GM12878 (cell line): ENCODE measurements around the gene ATG9A. TPM values are rescaled to one million over a fixed set of nuclear protein-coding genes. Genes with fewer than 3 reads are reported as not detected.

Source experiments
- ATAC-seq: fragments of 200-7000 bp; cut with Tn5 transposase; 3 replicates; pipeline ENCODE4 v1.9.1; 2020; ENCODE audit warnings: mild to moderate bottlenecking, moderate library complexity
- BruUV-seq: library from RNA; stranded (reverse); fragments of 400-500 nt; replicated peaks from 2 replicates; lab custom pipeline; 2021; lab: Mats Ljungman, UMichigan
- CTCF ChIA-PET: fragments of 300-600 bp; sonication (Branson Sonifier 250); formaldehyde crosslinking; extraction: SDS; loops from one replicate; lab custom pipeline; 2021; ENCODE audit warnings: inconsistent platforms; lab: Yijun Ruan, JAX
- POLR2A ChIA-PET: fragments of 350-600 bp; formaldehyde crosslinking; extraction: SDS; loops from one replicate; lab custom pipeline; 2021; ENCODE audit warnings: inconsistent platforms; lab: Charles Lee
- RAD21 ChIA-PET: fragments of 300-600 bp; sonication (Branson Sonifier 250); formaldehyde crosslinking; loops from one replicate; lab custom pipeline; 2023; ENCODE audit warnings: antibody characterized with exemption; ENCODE audit not compliant: unreplicated experiment; lab: Charles Lee
- SMC1A ChIA-PET: fragments of 300-600 bp; sonication (Branson Sonifier 250); formaldehyde crosslinking; loops from one replicate; lab custom pipeline; 2023; ENCODE audit not compliant: unreplicated experiment, uncharacterized antibody; lab: Charles Lee
- DNase-seq: peaks from one replicate; pipeline ENCODE4 v3.0.0-alpha.2; 2011; ENCODE audit warnings: low read depth, low spot score
- FAIRE-seq: peaks from 3 replicates; lab custom pipeline; 2011; peaks lifted over from hg19 to GRCh38; lab: Jason Lieb, UNC
- H2AFZ ChIP-seq: 2 replicates; pipeline ENCODE4 v1.6.0; 2011; ENCODE audit warnings: low read depth, low read length, control low read depth; ENCODE audit not compliant: control insufficient read depth
- H3K27ac ChIP-seq: 2 replicates; pipeline ENCODE4 v1.5.1; 2011; ENCODE audit warnings: control low read depth; ENCODE audit not compliant: control insufficient read depth, insufficient read depth
- H3K27me3 ChIP-seq, 2 experiments: replicated peaks in 1 of 2; 2 replicates each; pipeline versions ENCODE4 v1.6.0 to v1.6.1; 2011; ENCODE audit warnings: low read length in 1 of 2; ENCODE audit not compliant: control insufficient read depth in 2 of 2, insufficient read depth in 2 of 2
- H3K36me3 ChIP-seq, 2 experiments: 2 replicates each; pipeline ENCODE4 v1.5.1; 2011; ENCODE audit warnings: low read length in 1 of 2; ENCODE audit not compliant: control insufficient read depth in 2 of 2, insufficient read depth in 2 of 2
- H3K4me1 ChIP-seq: 2 replicates; pipeline ENCODE4 v1.6.1; 2011; ENCODE audit warnings: mild to moderate bottlenecking, low read length, moderate library complexity, mixed read lengths; ENCODE audit not compliant: control insufficient read depth, insufficient read depth
- H3K4me2 ChIP-seq: 2 replicates; pipeline ENCODE4 v1.6.0; 2011; ENCODE audit warnings: control low read depth; ENCODE audit not compliant: control insufficient read depth, insufficient read depth
- H3K4me3 ChIP-seq: fragments of 200-600 bp; sonication (generic); 2 replicates; pipeline ENCODE4 v1.5.1; 2016
- H3K79me2 ChIP-seq: 2 replicates; pipeline ENCODE4 v1.6.0; 2011; ENCODE audit warnings: low read length; ENCODE audit not compliant: control insufficient read depth, insufficient read depth
- H3K9ac ChIP-seq: 2 replicates; pipeline ENCODE4 v1.8.0; 2011; ENCODE audit warnings: low read length, control low read depth, mixed read lengths; ENCODE audit not compliant: control insufficient read depth, insufficient read depth
- H3K9me3 ChIP-seq: replicated peaks from 3 replicates; pipeline ENCODE4 v1.5.1; 2011; ENCODE audit warnings: mild to moderate bottlenecking, low read length; ENCODE audit not compliant: control insufficient read depth, insufficient read depth
- H4K20me1 ChIP-seq: 2 replicates; pipeline ENCODE4 v1.6.0; 2011; ENCODE audit not compliant: control insufficient read depth, insufficient read depth
- EP300 ChIP-seq, 2 experiments: fragments of 150-350 bp in 1 of 2; IDR thresholded peaks; 2 replicates each; pipeline ENCODE4 v1.6.1; 2011 to 2012; ENCODE audit warnings: low read depth in 2 of 2, low read length in 2 of 2, borderline replicate concordance in 1 of 2, improper control_type of control experiment in 1 of 2, inconsistent platforms in 1 of 2; ENCODE audit not compliant: control insufficient read depth in 1 of 2
- FOS ChIP-seq: IDR thresholded peaks from 3 replicates; pipeline ENCODE4 v1.6.1; 2011; ENCODE audit warnings: borderline replicate concordance; ENCODE audit not compliant: insufficient read length; ENCODE audit errors: extremely low read depth
- JUNB ChIP-seq: IDR thresholded peaks from 2 replicates; pipeline ENCODE4 v1.6.1; 2016; ENCODE audit warnings: antibody characterized with exemption, mild to moderate bottlenecking
- MEF2A ChIP-seq: IDR thresholded peaks from 2 replicates; pipeline ENCODE4 v1.6.1; 2011; ENCODE audit warnings: low read depth, mild to moderate bottlenecking, low read length, moderate library complexity; ENCODE audit not compliant: insufficient read depth
- MTA3 ChIP-seq: IDR thresholded peaks from 2 replicates; pipeline ENCODE4 v1.6.1; 2012; ENCODE audit warnings: low read length, inconsistent platforms, borderline replicate concordance
- NFYB ChIP-seq: IDR thresholded peaks from 2 replicates; pipeline ENCODE4 v1.6.1; 2011; ENCODE audit warnings: low read depth, mild to moderate bottlenecking, low read length, improper control_type of control experiment, moderate library complexity; ENCODE audit not compliant: insufficient read depth
- NKRF ChIP-seq: fragments of 450-650 bp; conservative IDR thresholded peaks from 2 replicates; pipeline ENCODE4 v1.6.1; 2017; ENCODE audit warnings: mild to moderate bottlenecking, moderate library complexity
- PAX8 ChIP-seq: fragments of 450-650 bp; IDR thresholded peaks from 2 replicates; pipeline ENCODE4 v1.6.1; 2017; ENCODE audit warnings: mild to moderate bottlenecking, moderate library complexity
- RBBP5 ChIP-seq: fragments of 200-600 bp; sonication (generic); conservative IDR thresholded peaks from 2 replicates; pipeline ENCODE4 v1.6.1; 2016
- RELA ChIP-seq: fragments of 450-650 bp; IDR thresholded peaks from 2 replicates; pipeline ENCODE4 v1.8.0; 2014; ENCODE audit warnings: borderline replicate concordance; ENCODE audit not compliant: partially characterized antibody
- STAT3 ChIP-seq: IDR thresholded peaks from 2 replicates; pipeline ENCODE4 v1.6.1; 2011; ENCODE audit warnings: low read depth, low read length, improper control_type of control experiment
- YBX1 ChIP-seq: fragments of 450-650 bp; IDR thresholded peaks from 2 replicates; pipeline ENCODE4 v1.6.1; 2016; ENCODE audit warnings: antibody characterized with exemption
- ZBTB33 ChIP-seq: fragments of 450-650 bp; IDR thresholded peaks from 2 replicates; pipeline ENCODE4 v1.6.1; 2017; ENCODE audit warnings: mild to moderate bottlenecking
- ZNF592 ChIP-seq: fragments of 450-650 bp; IDR thresholded peaks from 2 replicates; pipeline ENCODE4 v1.6.1; 2017; ENCODE audit warnings: mild to moderate bottlenecking, moderate library complexity
- ZNF622 ChIP-seq: fragments of 450-650 bp; IDR thresholded peaks from 2 replicates; pipeline ENCODE4 v1.6.1; 2017; ENCODE audit warnings: mild to moderate bottlenecking, inconsistent platforms
- whole genome bisulfite sequencing: methylation state at CpG from one replicate; pipeline ENCODE4 v1.1.6; 2016; ENCODE audit warnings: low lambda C conversion rate; ENCODE audit not compliant: insufficient replicate concordance, insufficient coverage; ENCODE audit errors: missing lambda C conversion rate; 5-methylcytosine and 5-hydroxymethylcytosine counted together
- in situ Hi-C: fragments of 300-500 bp; cut with MboI; formaldehyde crosslinking; loops from 9 replicates; pipeline ENCODE4 v1.14.3; 2018; ENCODE audit warnings: mixed read lengths
- intact Hi-C: fragments of 100-400 bp; cut with micrococcal nuclease; formaldehyde crosslinking; loops from one replicate; pipeline ENCODE4 v1.14.2; 2022; ENCODE audit not compliant: unreplicated experiment
- polyA plus RNA-seq, 11 experiments: library from polyadenylated mRNA; depleted of rRNA in 4 of 11; unstranded in 6 of 11; stranded (reverse) in 5 of 11; fragments of >200 nt; fragmentation: Nextera tagmentation in 4 of 11; fragmentation: Illumina TruSeq in 1 of 11; extraction: Ambion mirVana in 4 of 11; extraction: Trizol in 1 of 11; gene quantifications; 1 replicate in 1 of 11; 2 replicates in 10 of 11; pipeline versions ENCODE4 v1.2.1 to v1.2.3, GENCODE V29; 2011 to 2016; ENCODE audit warnings: inconsistent platforms in 2 of 11, missing spikeins in 2 of 11, low read depth in 1 of 11
- total RNA-seq, 4 experiments: library from RNA; depleted of rRNA in 3 of 4; stranded (reverse); fragments of >200 nt in 3 of 4; fragmentation: Illumina TruSeq in 1 of 4; extraction: Trizol in 1 of 4; gene quantifications; 2 replicates each; pipeline versions ENCODE4 v1.2.1 to v1.2.3, GENCODE V29; 2013 to 2021

ATG9A gene
- total and polyA plus RNA-seq, 10 of the 15 experiments (the other 5 are each of a cell fraction or from before 2014, with no cell fraction given), result 0.16 to 37.5 (median 14.6) TPM; not detected in 1

GRCh38 chr2:219169930-219170654, 59.3 kb downstream of the ATG9A start, which contains the start of gene SLC23A3:
SLC23A3 (minus strand) TSS chr2:219170029; CDS start chr2:219169984, 45 bp downstream.
- Histone ChIP-seq H2AFZ (no peak within 1 kb of the TSS), H3K4me1 (no peaks in the 10 kb centered on the region; the same call in 1 of the 2 replicates)
- TF ChIP-seq MTA3, result no peak
- no peak for TF ChIP-seq STAT3
- TF ChIP-seq JUNB, result no peak
- TF ChIP-seq PAX8, result no peak
- TF ChIP-seq FOS, result no peak
- TF ChIP-seq RELA, result no peak
- TF ChIP-seq ZNF622, result no peak
- TF ChIP-seq EP300 (IDR thresholded peaks at IDR 0.05; ENCODE audit: borderline replicate concordance in 1 of 2, control insufficient read depth in 1 of 2, low read depth in 2 of 2, low read length in 2 of 2), result no peak
- no peak for TF ChIP-seq ZNF592
- no peak for TF ChIP-seq NKRF
- no peak for TF ChIP-seq NFYB
- no peak for TF ChIP-seq MEF2A
- no peak for TF ChIP-seq YBX1
- TF ChIP-seq RBBP5, result no peak
- TF ChIP-seq ZBTB33, result no peak

More at GRCh38 chr2:219169930-219170654, 59.3 kb downstream of the ATG9A start, which contains the start of gene SLC23A3:
- FAIRE-seq, result no peak
- Histone ChIP-seq H3K27me3 (no peaks in the 10 kb centered on the region), H4K20me1 (no peaks in the 10 kb centered on the region), H3K4me2 (no peak within 1 kb of the TSS), H3K27ac (no peak within 1 kb of the TSS), H3K9me3 (no peaks in the 10 kb centered on the region), H3K79me2 (no peaks in the 10 kb centered on the region), H3K36me3 (peaks cover 4 to 9% of the 10 kb centered on the region in 2 experiments), H3K4me3 (no peak within 1 kb of the TSS), H3K9ac (no peak within 1 kb of the TSS)
- in situ Hi-C loops, result loop anchor here (5.0 kb wide), 1 partner anchor 37 kb away; the partner anchor contains the start of gene ZFAND2B
- 87% methylated on average over 10 of the region's 10 CpGs for WGBS
- no peak for ATAC-seq
- ChIA-PET POLR2A (interaction anchor here (0.6 to 1.6 kb wide), 2 partner anchors 41 to 83 kb away, joined by 4 to 11 read pairs; partner anchors contain the start of gene TUBA4B), CTCF (interaction anchor here (0.7 to 5.6 kb wide), 21 partner anchors 9 to 187 kb away, joined by 3 to 48 read pairs (median 8); partner anchors contain the start of genes DNAJB2, GLB1L, STK16 and TUBA4A), RAD21 (interaction anchor here (0.9 to 4.1 kb wide), 9 partner anchors 11 to 129 kb away, joined by 3 to 33 read pairs (median 3); partner anchors contain the start of genes GLB1L, STK16, TUBA4A and TUBA4B), SMC1A (interaction anchor here (1.1 to 2.9 kb wide), 9 partner anchors 9 to 131 kb away, joined by 3 to 20 read pairs (median 4); partner anchors contain the start of gene ZFAND2B)
- no peak for DNase-seq
- no TSS peak for BruUV-seq
- intact Hi-C loops, result no loop called here
